HG03378 (cell line): ENCODE measurements around the gene ADIPOR2.

Experiments
- ATAC-seq: cut with Tn5 transposase; IDR thresholded peaks from one replicate; pipeline ENCODE4 v1.9.1; 2021; ENCODE audit warnings: mild to moderate bottlenecking, moderate library complexity; ENCODE audit not compliant: unreplicated experiment

ADIPOR2 gene

GRCh38 chr12:1826867-1827705 lies 136.2 kb downstream of the ADIPOR2 start:
- ATAC-seq, result no peak

DNA sequence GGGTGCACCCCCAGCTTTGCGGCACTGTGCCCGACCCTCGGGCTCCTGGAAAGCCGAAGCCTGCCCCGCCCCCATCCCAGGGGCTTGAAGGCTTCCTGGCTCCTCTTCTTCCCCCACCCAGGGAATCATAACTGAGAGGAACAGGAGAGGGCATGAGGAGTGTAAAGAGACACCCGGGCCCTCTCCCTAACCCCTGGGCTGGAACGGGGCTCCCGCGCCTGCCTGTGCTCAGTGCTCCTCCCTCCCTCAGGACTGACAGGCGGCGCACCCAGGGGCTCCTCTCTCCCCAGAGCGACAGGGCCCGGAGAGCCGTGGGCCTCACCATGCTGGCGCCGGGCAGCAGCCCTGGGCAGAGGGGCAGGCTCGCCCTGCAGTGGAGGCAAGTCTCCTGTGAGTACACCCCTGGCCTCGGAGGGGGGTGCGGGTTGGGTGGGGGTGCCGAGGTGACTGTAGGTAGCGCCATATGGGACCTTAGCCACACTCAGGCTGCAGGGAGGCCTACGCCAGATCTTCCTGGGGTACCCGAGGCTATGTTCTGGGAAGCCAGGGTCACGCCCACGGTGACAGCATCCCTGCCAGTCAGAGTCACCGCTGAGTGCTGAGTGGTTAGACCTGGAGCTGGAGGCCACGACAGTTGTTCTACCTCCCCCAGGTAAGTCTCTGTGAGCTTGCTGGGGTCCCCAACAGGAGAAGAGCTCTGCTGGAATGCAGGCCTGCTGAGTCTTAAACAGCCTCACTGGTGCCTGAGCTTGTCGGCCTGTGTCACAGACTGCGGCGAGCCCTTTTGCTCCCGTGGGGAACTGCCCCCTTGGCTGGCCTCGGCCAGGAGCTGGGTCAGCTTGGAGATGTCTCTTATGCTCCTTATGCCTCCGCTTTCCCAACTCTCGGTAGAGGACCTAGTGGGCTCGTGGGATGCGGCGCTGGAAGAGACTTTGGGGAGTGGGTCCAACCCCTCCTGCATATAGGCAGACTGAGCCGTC lies 137.2 kb downstream of the ADIPOR2 start:
- no peak for ATAC-seq

DNA sequence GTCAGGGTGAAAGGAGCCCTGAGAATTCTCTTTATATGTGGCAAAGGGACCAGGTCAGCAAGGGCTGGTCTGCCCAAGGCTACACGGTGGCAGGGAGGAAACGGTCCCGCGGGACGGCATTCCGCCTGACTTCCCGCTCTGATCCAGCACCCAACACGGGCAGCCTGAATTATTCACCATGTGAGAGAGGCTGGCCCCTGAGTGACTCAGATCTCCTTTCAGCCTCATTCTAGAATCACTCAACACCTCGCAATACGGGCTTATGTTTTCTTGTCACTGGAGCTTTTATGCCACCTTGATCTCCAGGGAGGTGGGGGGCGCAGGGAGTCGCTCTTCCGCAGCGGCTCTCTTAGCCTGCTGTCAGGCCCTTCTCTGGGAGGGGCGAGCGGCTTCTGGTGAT lies 138.0 kb downstream of the ADIPOR2 start:
- no peak for ATAC-seq

- ATAC-seq, result no peak
Measured at GRCh38 chr12:1829306-1829900, 138.5 kb downstream of the ADIPOR2 start.

- no peak for ATAC-seq
Measured at GRCh38 chr12:1830401-1830845, 139.6 kb downstream of the ADIPOR2 start.

GRCh38 chr12:1830981-1831963 lies 140.4 kb downstream of the ADIPOR2 start:
- ATAC-seq, result no peak

DNA sequence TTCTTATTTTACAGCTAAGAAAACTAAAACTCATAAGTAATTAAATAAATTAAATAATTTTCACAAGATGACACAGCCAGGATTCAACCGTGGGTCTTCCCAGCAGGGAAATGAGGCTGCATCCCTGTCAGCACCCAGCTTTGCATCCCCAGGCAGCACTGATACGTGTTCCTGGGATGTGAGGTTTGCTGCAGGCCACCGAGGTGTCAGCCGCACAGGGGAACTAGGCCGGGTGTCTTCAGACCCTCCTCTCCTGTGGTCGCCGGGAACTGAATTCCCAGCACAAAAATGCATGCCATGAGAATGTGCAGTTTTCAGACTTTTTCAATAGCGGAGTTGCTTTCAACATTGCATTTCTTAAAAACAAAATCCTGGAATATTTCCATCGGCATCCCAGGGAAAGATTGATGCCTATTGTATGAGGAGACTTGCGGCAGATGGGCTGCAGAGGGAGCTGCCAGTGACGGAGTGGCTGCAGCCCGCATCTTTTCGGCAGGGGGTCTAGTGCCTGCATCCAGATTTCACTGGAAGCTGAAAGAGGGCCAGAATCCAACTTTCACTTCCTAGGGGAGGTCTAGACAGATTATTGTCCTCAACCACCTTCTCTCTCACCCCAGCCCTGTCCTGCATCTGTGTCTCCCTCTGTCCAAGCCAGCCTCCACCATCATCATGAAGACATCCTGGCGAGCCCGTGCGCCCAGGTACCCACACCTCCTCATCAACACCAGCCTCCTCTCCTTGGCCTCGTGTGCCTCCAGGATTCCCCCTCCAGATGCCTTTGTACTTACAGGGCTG lies 142.1 kb downstream of the ADIPOR2 start:
- ATAC-seq, result no peak

- ATAC-seq, result no peak
Measured at GRCh38 chr12:1833596-1834028, 142.7 kb downstream of the ADIPOR2 start.

DNA sequence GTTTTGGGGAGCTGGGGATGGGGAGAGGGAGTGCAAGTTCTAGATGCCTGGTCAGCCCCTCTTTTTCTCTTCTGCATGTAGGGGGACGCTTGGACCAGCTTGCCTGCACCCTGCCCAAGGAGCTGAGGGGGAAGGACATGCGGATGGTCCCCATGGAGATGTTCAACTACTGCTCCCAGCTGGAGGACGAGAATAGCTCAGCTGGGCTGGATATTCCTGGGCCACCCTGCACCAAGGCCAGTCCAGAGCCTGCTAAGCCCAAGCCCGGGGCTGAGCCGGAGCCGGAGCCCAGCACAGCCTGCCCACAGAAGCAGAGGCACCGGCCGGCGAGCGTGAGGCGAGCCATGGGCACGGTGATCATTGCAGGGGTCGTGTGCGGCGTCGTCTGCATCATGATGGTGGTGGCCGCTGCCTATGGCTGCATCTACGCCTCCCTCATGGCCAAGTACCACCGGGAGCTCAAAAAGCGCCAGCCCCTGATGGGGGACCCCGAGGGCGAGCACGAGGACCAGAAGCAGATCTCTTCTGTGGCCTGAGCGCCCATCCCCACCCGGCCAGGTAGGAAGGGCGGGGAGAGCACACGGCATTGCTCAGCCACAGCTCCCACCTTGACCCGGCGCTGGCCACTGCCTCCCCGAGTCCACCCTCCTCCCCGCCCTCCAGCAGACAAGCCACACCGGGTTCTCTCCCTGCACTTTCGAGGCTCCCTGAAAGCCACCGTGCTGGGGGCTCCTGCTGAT lies 143.5 kb downstream of the ADIPOR2 start:
- ATAC-seq, result no peak

GRCh38 chr12:1835211-1836131 lies 144.6 kb downstream of the ADIPOR2 start:
- no peak for ATAC-seq

DNA sequence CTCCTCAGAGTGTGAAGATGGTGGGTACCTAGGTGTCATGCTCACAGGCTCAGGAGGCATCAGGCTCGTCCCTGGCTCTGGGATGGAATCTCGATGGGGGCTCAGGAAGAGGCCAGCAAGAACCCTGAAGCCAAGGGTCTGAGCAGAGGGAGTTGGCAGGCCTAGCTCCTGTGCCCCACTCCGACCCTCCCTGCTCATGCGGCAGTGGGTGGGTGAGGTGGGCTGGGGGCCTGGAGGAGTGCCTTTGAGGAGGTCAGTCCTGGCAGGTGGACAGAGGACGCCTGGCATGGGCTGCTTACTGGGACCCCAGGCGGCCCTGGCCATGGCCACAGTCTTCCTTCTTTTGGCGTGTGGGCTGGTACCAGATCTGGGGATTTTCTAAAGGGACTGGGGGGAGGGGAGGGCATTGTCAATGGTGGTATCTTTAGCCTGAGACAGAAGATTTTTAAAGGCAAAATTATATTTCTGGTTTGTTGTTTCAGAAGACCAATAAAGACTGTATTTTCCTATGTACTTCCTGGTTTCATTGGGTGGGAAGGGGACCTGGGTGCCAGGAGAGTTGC lies 145.5 kb downstream of the ADIPOR2 start:
- ATAC-seq, result no peak

- no peak for ATAC-seq
Measured at GRCh38 chr12:1836854-1837421, 146.1 kb downstream of the ADIPOR2 start.

DNA sequence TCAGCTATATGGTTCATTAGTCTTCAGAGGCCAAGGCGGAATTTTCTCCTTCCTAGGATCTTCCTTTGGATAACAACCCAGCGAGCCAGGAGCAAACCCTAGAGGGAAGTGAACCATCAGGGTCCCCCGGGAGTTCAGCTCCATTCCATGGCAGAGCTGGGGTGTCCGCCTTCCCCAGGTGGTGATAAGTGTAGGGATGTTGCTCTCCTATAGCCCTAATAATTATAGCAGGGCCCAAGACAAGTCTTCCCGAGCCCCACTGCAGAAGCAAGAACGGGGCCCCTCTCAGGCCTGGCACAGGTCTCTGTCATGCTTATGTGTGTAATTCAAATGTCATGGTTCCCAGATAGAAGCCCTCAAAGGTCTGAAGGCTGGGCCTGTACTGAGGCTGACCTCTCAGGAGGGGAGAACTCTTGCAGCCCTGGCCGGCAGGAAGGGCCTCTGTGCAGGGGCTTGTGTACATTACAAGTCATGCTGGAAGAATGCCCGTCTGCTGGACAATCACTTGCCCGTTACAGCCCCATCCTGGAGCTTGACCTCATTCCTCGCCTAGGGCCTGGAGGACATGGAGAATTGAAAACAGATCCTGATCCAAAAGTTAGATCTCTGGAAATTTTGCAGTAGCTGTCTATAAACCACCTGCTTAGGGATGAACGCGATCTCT lies 146.8 kb downstream of the ADIPOR2 start:
- ATAC-seq, result no peak
